ENCODE results near the gene HIGD1B. TPM values are rescaled to one million over a fixed set of nuclear protein-coding genes. Genes with fewer than 3 reads are reported as not detected.

The HIGD1B gene
- total RNA-seq, 4 donors from 2014 or later, result 0.96 TPM; not detected in 3

GRCh38 chr17:44863061-44863918 lies 15.6 kb downstream of the HIGD1B start:
- DNase-seq, result no peak
- WGBS, 2 donors (ENCODE audit: low coverage in 1 of 2), result 90% methylated on average over 12 of the region's 12 CpGs; no CpG with 5 or more reads in 1 of the 2 donors
- intact Hi-C loops (cut with DNase I; ENCODE audit: low total_unique reads), result no loop called here
- peaks cover 0 to 33% (median 15%) of the 10 kb centered on the region in 4 donors for H3K36me3 ChIP-seq
- H3K27ac ChIP-seq, result peak overlapping the region in 3 of 4 donors; percentile 71 to 81 (median 73)
- no peak overlapping the region for H3K4me3 ChIP-seq
- H3K4me1 ChIP-seq, result peaks cover 0 to 5% (median 4%) of the 10 kb centered on the region in 4 donors
- H3K27me3 ChIP-seq, result no peaks in the 10 kb centered on the region
- TF ChIP-seq EP300 (IDR thresholded peaks at IDR 0.05; ENCODE audit: low read depth), result no peak
- no peak for TF ChIP-seq CTCF (IDR thresholded peaks at IDR 0.05)
- no peak for TF ChIP-seq POLR2A (IDR thresholded peaks at IDR 0.05)
- TF ChIP-seq POLR2AphosphoS5 (IDR thresholded peaks at IDR 0.05), result no peak
- in situ Hi-C loops (cut with MboI; ENCODE audit: low pct_ligation_motif_present in 1 of 4, low pct_unique_long_range_greater_than_20kb in 1 of 4, low sequenced_read_pairs in 3 of 4), result loop anchor here in 2 of 4 donors (5.0 to 10.0 kb wide), 2 partner anchors 78 to 81 kb away; no protein-coding TSS in a partner anchor
- H3K9me3 ChIP-seq, result no peaks in the 10 kb centered on the region

- Histone ChIP-seq H3K4me1 (peaks cover 0 to 5% (median 4%) of the 10 kb centered on the region in 4 donors), H3K36me3 (peaks cover 0 to 24% (median 9%) of the 10 kb centered on the region in 4 donors), H3K9me3 (no peaks in the 10 kb centered on the region), H3K27me3 (no peaks in the 10 kb centered on the region), H3K4me3 (no peak overlapping the region), H3K27ac (peak overlapping the region; percentile 8 to 81 (median 72))
- TF ChIP-seq POLR2A (IDR thresholded peaks at IDR 0.05) (no peak), EP300 (IDR thresholded peaks at IDR 0.05; ENCODE audit: low read depth) (no peak), POLR2AphosphoS5 (IDR thresholded peaks at IDR 0.05) (no peak), CTCF (IDR thresholded peaks at IDR 0.05) (no peak)
- intact Hi-C loops (cut with DNase I; ENCODE audit: low total_unique reads), result loop anchor here (5.0 kb wide), 1 partner anchor 83 kb away; no protein-coding TSS in a partner anchor
- no peak for DNase-seq
- WGBS, 2 donors (ENCODE audit: low coverage in 1 of 2), result 73 to 90% methylated on average over 2 to 10 of the region's 10 CpGs
- in situ Hi-C loops (cut with MboI; ENCODE audit: low pct_ligation_motif_present in 1 of 4, low pct_unique_long_range_greater_than_20kb in 1 of 4, low sequenced_read_pairs in 3 of 4), result loop anchor here (5.0 to 10.0 kb wide), 2 partner anchors 80 to 83 kb away; no protein-coding TSS in a partner anchor
These were observed 17.1 kb downstream of the HIGD1B start for GRCh38 chr17:44864831-44865230.

- WGBS, 2 donors (ENCODE audit: low coverage in 1 of 2), result 22 to 42% methylated on average over 1 of the region's 1 CpG
- peak overlapping the region; percentile 8 to 81 (median 72) for H3K27ac ChIP-seq
- peaks cover 0 to 24% (median 7%) of the 10 kb centered on the region in 4 donors for H3K36me3 ChIP-seq
- no peaks in the 10 kb centered on the region for H3K27me3 ChIP-seq
- in situ Hi-C loops (cut with MboI; ENCODE audit: low pct_ligation_motif_present in 1 of 4, low pct_unique_long_range_greater_than_20kb in 1 of 4, low sequenced_read_pairs in 3 of 4), result loop anchor here in 3 of 4 donors (5.0 to 10.0 kb wide), 2 partner anchors 80 to 83 kb away; no protein-coding TSS in a partner anchor
- intact Hi-C loops (cut with DNase I; ENCODE audit: low total_unique reads), result loop anchor here (5.0 kb wide), 1 partner anchor 83 kb away; no protein-coding TSS in a partner anchor
- DNase-seq, result peak; percentile 69
- TF ChIP-seq CTCF (IDR thresholded peaks at IDR 0.05) (peak; percentile 84 to 92 (median 89)), EP300 (IDR thresholded peaks at IDR 0.05; ENCODE audit: low read depth) (peak; percentile 16), POLR2A (IDR thresholded peaks at IDR 0.05) (no peak), POLR2AphosphoS5 (IDR thresholded peaks at IDR 0.05) (peak; percentile 27 to 51 (median 29))
- peaks cover 0 to 5% (median 4%) of the 10 kb centered on the region in 4 donors for H3K4me1 ChIP-seq
- no peaks in the 10 kb centered on the region for H3K9me3 ChIP-seq
- no peak overlapping the region for H3K4me3 ChIP-seq
These were observed 17.6 kb downstream of the HIGD1B start for GRCh38 chr17:44865231-44865660.

GRCh38 chr17:44865931-44866330 lies 18.2 kb downstream of the HIGD1B start:
- H3K9me3 ChIP-seq, result no peaks in the 10 kb centered on the region
- in situ Hi-C loops (cut with MboI; ENCODE audit: low pct_ligation_motif_present in 1 of 4, low pct_unique_long_range_greater_than_20kb in 1 of 4, low sequenced_read_pairs in 3 of 4), result loop anchor here in 3 of 4 donors (5.0 to 10.0 kb wide), 2 partner anchors 81 to 84 kb away; no protein-coding TSS in a partner anchor
- peaks cover 0 to 5% (median 4%) of the 10 kb centered on the region in 4 donors for H3K4me1 ChIP-seq
- 87 to 91% methylated on average over 5 to 6 of the region's 6 CpGs for WGBS, 2 donors (ENCODE audit: low coverage in 1 of 2)
- H3K4me3 ChIP-seq, result no peak overlapping the region
- peaks cover 0 to 21% (median 9%) of the 10 kb centered on the region in 4 donors for H3K36me3 ChIP-seq
- no peak for TF ChIP-seq POLR2A (IDR thresholded peaks at IDR 0.05)
- TF ChIP-seq EP300 (IDR thresholded peaks at IDR 0.05; ENCODE audit: low read depth), result no peak
- no peak for TF ChIP-seq CTCF (IDR thresholded peaks at IDR 0.05)
- TF ChIP-seq POLR2AphosphoS5 (IDR thresholded peaks at IDR 0.05), result no peak
- intact Hi-C loops (cut with DNase I; ENCODE audit: low total_unique reads), result loop anchor here (5.0 kb wide), 1 partner anchor 84 kb away; no protein-coding TSS in a partner anchor
- no peaks in the 10 kb centered on the region for H3K27me3 ChIP-seq
- peak overlapping the region; percentile 17 to 81 (median 72) for H3K27ac ChIP-seq
- no peak for DNase-seq
